Fibroblast of the conjunctiva (primary cell): ENCODE results near the gene CNTRL.
A peak's percentile ranks its signal among the peaks of the same experiment; 100 is the strongest.

ENCODE experiments used
- DNase-seq: peaks from one replicate; pipeline ENCODE4 v3.0.0-alpha.2; 2010; ENCODE audit warnings: low read depth

The CNTRL gene

GRCh38 chr9:121201738-121202533 is 127.2 kb downstream of the CNTRL start, which contains the start of gene RAB14:
Gene RAB14 (minus strand): TSS chr9:121201869. CDS start chr9:121193412, 8,457 bp downstream.
- DNase-seq = peak; percentile 97

GRCh38 chr9:121204121-121204520 is 129.4 kb downstream of the CNTRL start:
- DNase-seq = no peak

DNA sequence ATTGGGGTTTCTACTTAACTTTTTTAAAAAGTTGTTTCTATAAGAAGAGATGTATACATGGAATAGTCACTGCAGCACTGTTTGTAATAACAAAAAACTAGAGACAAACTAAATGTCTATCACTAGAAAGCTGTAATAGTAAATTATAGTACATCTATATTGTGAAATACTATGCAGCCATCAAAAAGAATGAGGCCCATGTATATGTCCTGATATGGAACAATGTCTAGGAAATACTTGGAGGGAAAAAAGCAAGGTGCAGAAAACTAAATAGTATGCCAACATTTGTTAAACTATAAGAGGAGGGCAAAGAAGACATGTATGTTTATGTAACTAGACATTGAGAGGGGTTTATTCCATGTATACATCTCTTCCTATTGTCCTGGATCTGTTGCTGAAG is 129.9 kb downstream of the CNTRL start:
- no peak for DNase-seq

DNA sequence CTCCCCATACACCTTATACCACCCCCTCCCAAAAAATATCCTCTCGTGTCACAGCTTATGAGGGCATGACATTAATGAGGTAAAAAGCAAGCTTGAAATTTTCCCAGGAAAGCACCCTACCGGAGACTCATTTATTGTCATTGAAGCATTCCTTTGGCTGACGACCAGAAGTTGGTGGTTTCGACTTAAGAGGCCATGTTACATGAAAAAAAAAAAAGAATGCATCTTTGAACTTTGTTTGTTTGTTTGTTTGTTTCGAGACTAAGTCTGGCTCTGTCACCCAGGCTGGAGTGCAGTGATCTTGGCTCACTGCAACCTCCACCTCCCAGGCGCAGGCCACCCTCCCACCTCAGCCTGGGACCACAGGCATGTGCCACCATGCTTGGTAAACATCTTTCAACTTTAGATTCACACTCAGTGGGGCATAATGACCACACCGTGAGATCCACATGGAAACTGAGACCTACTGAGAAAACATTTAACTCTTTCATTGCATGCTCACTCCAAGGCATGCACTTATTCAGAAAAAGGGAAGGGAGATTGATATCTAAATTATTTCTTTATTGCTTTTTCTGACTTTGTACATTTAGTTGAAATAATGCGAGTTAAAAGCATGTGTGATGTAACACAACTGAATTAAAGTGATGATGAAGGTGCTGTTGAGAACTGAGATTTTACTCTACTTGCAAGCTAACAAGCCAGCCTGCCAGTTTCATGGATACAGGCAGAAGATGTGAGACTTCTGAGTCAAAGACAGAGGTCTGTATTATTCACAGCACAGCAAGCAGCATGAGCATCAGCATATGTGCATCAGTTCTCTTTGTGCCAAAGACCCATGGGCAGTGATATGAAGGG is 132.0 kb downstream of the CNTRL start:
- no peak for DNase-seq

- no peak for DNase-seq
Observed at GRCh38 chr9:121207371-121207940, 132.7 kb downstream of the CNTRL start.

- no peak for DNase-seq
Observed at GRCh38 chr9:121210536-121210935, 135.8 kb downstream of the CNTRL start.

DNA sequence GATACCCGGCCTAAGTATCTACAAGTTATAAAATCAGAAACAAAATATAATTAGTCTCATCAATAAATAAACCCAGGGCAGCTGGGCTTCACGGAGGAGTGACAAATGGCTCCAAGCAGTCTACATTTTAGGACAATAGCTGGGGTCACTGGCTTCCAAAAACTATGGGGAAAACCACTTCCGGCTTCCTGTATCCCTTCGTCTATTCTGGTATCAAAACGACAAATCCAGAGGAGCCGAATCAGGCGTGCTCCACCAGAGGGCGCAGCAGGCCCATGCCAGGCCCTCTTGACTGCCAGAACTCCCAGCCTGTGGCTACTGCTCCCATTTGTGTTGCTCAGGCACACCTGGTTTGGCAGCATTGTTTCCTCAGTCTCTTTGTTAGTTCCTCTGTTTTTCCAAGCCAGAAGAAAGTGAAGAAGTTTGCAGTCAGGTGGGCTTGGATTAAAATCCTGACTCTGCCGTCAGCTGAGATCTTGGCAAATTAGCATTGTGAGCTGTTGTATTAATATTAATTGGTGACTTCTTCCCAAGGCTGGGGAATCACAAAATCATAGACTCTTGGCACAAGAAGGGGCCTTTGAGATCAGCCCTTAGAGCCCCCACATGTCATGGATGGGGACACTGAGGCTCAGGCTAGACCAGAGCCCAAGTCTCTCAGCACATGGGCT is 138.5 kb downstream of the CNTRL start:
- peak; percentile 81 for DNase-seq

- DNase-seq = no peak
Observed at GRCh38 chr9:121214005-121214404, 139.2 kb downstream of the CNTRL start.

DNA sequence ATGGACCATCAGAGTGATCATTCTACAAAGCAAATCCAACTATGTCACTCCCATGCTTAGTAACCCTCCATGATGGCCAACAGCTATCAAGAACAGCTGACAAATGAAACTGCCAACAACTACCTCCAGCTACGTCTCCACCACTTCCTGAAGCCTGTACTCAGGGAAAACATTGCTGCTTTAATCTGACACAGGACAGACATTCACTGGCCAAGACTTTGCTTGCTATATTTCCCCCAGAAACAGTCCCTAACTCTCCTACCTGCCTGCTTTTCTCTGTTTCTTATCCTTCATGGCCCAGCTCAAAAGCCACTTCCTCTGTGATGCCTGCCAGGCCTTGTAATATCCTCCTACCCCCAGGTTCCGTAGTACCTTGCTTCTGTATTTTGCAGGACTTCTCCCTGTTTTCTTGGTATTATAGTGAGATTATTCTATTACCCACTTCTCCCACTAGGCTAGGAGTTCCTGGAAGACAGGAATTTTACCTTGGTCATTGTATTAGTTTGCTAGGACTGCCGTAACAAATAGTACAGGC is 141.6 kb downstream of the CNTRL start:
- DNase-seq = no peak

GRCh38 chr9:121217609-121218292 is 143.0 kb downstream of the CNTRL start:
- DNase-seq = no peak

GRCh38 chr9:121218357-121219027 is 143.7 kb downstream of the CNTRL start:
- no peak for DNase-seq

DNA sequence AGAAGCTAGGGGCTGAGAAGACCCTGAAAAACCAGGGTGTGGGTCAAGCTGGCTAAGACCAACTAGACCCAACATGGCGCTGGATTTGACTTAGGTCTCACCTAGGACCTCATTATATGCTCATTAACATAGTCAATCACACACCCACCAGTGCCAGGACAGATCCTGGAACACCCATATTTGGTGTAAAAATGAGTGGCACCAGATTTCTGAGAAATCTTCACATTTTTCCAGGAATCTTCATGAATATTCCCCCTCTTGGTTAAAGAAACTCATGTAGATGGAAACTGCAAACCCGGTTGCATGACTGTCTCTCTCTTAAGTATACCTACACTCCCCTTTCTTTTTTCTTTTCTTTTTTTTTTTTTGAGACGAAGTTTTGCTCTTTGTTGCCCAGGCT is 144.8 kb downstream of the CNTRL start:
- no peak for DNase-seq

GRCh38 chr9:121220996-121221663 is 146.4 kb downstream of the CNTRL start:
- DNase-seq = no peak

- no peak for DNase-seq
Observed at GRCh38 chr9:121221664-121222055, 146.9 kb downstream of the CNTRL start.

- DNase-seq = peak; percentile 48
Observed at GRCh38 chr9:121222524-121223171, 147.9 kb downstream of the CNTRL start.

DNA sequence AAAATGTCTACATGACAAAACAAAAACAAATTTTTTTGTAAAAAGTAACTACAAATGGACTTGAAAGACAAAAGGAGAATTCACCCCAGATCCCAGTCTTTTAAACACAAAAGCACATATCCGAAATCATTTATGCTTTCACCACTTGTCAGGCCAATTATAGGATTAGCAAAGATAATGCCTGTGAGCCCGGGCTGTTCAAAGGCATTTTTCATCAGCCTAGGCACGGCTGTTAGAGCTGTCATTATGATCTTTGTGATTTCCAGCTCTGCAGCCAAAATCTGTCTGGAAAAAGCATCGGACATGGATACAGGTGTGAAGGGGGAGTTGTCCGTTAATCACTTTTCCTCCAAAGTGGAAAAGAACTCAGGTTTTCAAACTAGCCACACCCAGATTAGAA is 150.5 kb downstream of the CNTRL start:
- no peak for DNase-seq

- no peak for DNase-seq
Observed at GRCh38 chr9:121226175-121226574, 151.4 kb downstream of the CNTRL start.
